RWPE1 (cell line): ENCODE measurements around the gene ZMYM2.

ENCODE experiments used
- CTCF ChIA-PET: fragments of 350-600 bp; sonication (Branson Sonifier 250); formaldehyde crosslinking; extraction: SDS; loops from one replicate; lab custom pipeline; 2021; lab: Yijun Ruan, JAX
- POLR2A ChIA-PET: fragments of 400-600 bp; formaldehyde crosslinking; extraction: SDS; loops from one replicate; lab custom pipeline; 2020; ENCODE audit warnings: antibody characterized with exemption; ENCODE audit not compliant: low non-redundant PET; lab: Yijun Ruan, JAX
- DNase-seq: peaks from one replicate; pipeline ENCODE4 v3.0.0; 2012; ENCODE audit warnings: low spot score
- H3K27ac ChIP-seq: fragments of 450-650 bp; 2 replicates; pipeline ENCODE4 v1.5.1; 2017
- TF ChIP-seq, protein P1 (sequence below): fragments of 450-650 bp; conservative IDR thresholded peaks from 2 replicates; pipeline ENCODE4 v1.5.1; 2017; ENCODE audit warnings: low read depth, mild to moderate bottlenecking

Gene ZMYM2

GRCh38 chr13:20000062-20000552 lies 41.6 kb downstream of the ZMYM2 start:
- CTCF ChIA-PET = no interaction called here
- H3K27ac ChIP-seq = no peak overlapping the region

GRCh38 chr13:20001366-20002190 lies 43.1 kb downstream of the ZMYM2 start:
- DNase-seq = no peak
- POLR2A ChIA-PET = no interaction called here
- CTCF ChIA-PET = interaction anchor here (0.6 to 1.7 kb wide), 4 partner anchors 17 to 220 kb away, joined by 3 to 11 read pairs (median 4); no protein-coding TSS in a partner anchor
- H3K27ac ChIP-seq = no peak overlapping the region
- TF ChIP-seq, protein P1, sequence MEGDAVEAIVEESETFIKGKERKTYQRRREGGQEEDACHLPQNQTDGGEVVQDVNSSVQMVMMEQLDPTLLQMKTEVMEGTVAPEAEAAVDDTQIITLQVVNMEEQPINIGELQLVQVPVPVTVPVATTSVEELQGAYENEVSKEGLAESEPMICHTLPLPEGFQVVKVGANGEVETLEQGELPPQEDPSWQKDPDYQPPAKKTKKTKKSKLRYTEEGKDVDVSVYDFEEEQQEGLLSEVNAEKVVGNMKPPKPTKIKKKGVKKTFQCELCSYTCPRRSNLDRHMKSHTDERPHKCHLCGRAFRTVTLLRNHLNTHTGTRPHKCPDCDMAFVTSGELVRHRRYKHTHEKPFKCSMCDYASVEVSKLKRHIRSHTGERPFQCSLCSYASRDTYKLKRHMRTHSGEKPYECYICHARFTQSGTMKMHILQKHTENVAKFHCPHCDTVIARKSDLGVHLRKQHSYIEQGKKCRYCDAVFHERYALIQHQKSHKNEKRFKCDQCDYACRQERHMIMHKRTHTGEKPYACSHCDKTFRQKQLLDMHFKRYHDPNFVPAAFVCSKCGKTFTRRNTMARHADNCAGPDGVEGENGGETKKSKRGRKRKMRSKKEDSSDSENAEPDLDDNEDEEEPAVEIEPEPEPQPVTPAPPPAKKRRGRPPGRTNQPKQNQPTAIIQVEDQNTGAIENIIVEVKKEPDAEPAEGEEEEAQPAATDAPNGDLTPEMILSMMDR = no peak

More at GRCh38 chr13:20000062-20000552, 41.6 kb downstream of the ZMYM2 start:
- POLR2A ChIA-PET = no interaction called here
- TF ChIP-seq, protein P1 = no peak
- DNase-seq = no peak

DNA sequence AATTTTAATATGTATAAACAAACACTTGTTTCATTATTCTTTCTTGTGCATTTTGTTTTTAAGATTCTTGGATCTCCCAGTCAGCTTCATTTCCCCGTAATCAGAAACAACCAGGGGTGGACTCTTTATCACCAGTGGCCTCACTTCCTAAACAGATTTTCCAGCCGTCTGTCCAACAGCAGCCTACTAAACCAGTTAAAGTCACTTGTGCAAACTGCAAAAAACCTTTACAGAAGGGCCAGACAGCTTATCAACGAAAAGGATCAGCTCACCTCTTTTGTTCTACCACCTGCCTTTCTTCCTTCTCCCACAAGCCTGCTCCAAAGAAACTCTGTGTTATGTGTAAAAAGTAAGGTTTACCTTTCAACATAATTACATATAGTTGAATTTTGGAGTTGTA lies 44.3 kb downstream of the ZMYM2 start:
- DNase-seq = no peak
- no peak overlapping the region for H3K27ac ChIP-seq
- ChIA-PET CTCF (interaction anchor here (0.8 to 1.7 kb wide), 2 partner anchors 18 to 85 kb away, joined by 4 to 11 read pairs; no protein-coding TSS in a partner anchor), POLR2A (interaction anchor here (0.5 kb wide), 1 partner anchor 21 kb away, joined by 6 read pairs; no protein-coding TSS in a partner anchor)
- TF ChIP-seq, protein P1 = no peak

GRCh38 chr13:20006206-20006605 lies 47.7 kb downstream of the ZMYM2 start:
- H3K27ac ChIP-seq = no peak overlapping the region
- no peak for DNase-seq
- CTCF ChIA-PET = no interaction called here
- TF ChIP-seq, protein P1 = no peak
- POLR2A ChIA-PET = no interaction called here

- POLR2A ChIA-PET = no interaction called here
- CTCF ChIA-PET = no interaction called here
- DNase-seq = no peak
- no peak overlapping the region for H3K27ac ChIP-seq
- TF ChIP-seq, protein P1 = no peak
Measured at GRCh38 chr13:20015763-20016162, 57.2 kb downstream of the ZMYM2 start.

DNA sequence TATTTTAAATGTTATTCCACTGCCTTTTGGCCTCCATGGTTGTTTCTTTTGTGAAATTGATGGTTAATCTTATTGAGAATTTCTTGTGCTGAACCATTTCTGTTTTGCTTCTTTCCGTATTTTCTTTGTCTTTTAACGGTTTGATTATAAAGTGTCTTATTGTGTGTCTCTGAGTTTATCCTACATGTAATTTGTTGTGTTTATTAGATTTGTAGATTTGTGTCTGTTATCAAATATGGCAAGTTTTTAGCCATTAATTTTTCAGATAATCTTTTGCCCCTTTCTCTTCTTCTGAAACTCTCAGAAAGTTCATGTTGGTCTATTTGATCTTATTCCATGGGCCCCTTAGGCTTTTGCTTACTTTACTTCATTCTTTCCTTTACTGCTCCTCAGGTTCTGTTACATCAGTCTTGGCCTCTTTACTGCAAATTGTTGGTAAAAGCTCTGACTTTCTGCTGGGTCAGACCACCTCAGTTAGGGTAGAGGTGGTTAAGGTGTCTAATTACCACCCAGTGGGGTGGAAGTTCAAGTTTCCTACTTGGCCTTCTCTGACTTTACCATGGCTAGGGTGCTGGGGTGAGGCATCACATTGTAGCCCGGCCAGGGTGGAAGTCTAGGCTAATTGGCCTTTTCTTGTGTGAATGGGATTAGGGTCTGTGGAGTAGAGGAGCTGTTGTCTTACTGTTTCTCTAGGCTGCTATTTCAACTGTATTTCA lies 58.3 kb downstream of the ZMYM2 start:
- POLR2A ChIA-PET = no interaction called here
- DNase-seq = no peak
- CTCF ChIA-PET = no interaction called here
- TF ChIP-seq, protein P1 = no peak
- H3K27ac ChIP-seq = no peak overlapping the region
